ENCODE data around the gene MUC22. TPM values are rescaled to one million over a fixed set of nuclear protein-coding genes. Genes with fewer than 3 reads are reported as not detected.

MUC22 gene
- total RNA-seq, 3 donors from 2014 or later (not counting 1 experiment from before 2014, with no cell fraction given): not detected

DNA sequence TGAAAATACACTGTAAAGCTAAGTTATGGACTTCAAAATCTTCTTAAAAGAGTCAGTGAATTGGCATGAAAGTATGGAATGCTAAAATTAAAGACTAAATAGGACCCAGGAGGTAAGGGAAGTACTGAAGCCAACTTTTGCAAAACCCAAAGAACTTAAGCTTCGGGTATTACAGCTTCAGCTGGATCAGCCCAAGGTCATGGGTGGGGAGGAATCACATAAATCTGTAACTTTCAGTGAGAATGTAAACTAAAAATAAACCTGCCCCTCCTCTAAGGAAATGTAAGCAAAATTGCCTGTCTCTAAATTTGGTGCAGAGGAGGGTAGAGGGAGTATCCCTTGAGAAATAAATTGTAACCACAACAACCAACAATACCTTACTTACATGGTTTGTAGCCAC lies 31.1 kb upstream of the MUC22 start:
- Histone ChIP-seq H3K36me3 (ENCODE audit: control insufficient read depth, insufficient read depth, low read length) (no peaks in the 10 kb centered on the region), H3K4me1 (ENCODE audit: control insufficient read depth, insufficient read depth, low read length) (no peaks in the 10 kb centered on the region), H3K4me3 (ENCODE audit: low read length) (no peak overlapping the region), H3K27ac (ENCODE audit: low read length) (no peak overlapping the region), H3K27me3 (ENCODE audit: control insufficient read depth, insufficient read depth, low read length) (no peaks in the 10 kb centered on the region), H3K9me3 (ENCODE audit: control insufficient read depth, insufficient read depth, low read length) (no peaks in the 10 kb centered on the region)
- no peaks in the 10 kb centered on the region for H3K4me1 Mint-ChIP-seq
- peaks cover 27 to 61% of the 10 kb centered on the region in 2 donors for H3K27me3 Mint-ChIP-seq (ENCODE audit: low read depth in 2 of 2)
- DNase-seq (no peak), ATAC-seq (no peak)
- H3K9me3 Mint-ChIP-seq: no peaks in the 10 kb centered on the region
- TF ChIP-seq, protein P1, sequence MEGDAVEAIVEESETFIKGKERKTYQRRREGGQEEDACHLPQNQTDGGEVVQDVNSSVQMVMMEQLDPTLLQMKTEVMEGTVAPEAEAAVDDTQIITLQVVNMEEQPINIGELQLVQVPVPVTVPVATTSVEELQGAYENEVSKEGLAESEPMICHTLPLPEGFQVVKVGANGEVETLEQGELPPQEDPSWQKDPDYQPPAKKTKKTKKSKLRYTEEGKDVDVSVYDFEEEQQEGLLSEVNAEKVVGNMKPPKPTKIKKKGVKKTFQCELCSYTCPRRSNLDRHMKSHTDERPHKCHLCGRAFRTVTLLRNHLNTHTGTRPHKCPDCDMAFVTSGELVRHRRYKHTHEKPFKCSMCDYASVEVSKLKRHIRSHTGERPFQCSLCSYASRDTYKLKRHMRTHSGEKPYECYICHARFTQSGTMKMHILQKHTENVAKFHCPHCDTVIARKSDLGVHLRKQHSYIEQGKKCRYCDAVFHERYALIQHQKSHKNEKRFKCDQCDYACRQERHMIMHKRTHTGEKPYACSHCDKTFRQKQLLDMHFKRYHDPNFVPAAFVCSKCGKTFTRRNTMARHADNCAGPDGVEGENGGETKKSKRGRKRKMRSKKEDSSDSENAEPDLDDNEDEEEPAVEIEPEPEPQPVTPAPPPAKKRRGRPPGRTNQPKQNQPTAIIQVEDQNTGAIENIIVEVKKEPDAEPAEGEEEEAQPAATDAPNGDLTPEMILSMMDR (IDR thresholded peaks at IDR 0.05): no peak
- no peak overlapping the region for H3K27ac Mint-ChIP-seq
- no peaks in the 10 kb centered on the region for H3K36me3 Mint-ChIP-seq
- 86% methylated on average over 1 of the region's 1 CpG for WGBS (ENCODE audit: insufficient coverage)
- no peak overlapping the region for H3K4me3 Mint-ChIP-seq
- intact Hi-C loops (cut with micrococcal nuclease): no loop called here

DNA sequence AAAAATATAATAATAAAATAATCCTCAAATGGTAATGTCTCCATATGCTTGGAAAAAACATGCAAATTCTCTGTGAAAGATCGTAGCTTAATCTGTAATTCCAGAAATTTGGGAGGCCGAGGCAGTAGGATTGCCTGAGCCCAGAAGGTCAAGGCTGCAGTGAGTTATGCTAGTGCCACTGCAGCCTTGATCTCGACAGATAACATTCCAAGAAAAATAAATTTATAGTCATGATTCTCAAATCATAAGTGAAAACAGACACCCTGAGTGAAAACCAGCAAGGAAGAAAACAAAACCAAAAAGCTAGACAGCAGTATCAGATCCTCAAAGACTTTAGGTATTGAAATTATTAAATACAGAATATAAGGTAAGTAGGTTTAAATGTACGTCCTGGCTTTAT lies 30.6 kb upstream of the MUC22 start:
- H3K27ac ChIP-seq (ENCODE audit: low read length): no peak overlapping the region
- no peak for ATAC-seq
- WGBS (ENCODE audit: insufficient coverage): 80% methylated on average over 4 of the region's 4 CpGs
- Mint-ChIP-seq H3K27ac (no peak overlapping the region), H3K36me3 (no peaks in the 10 kb centered on the region), H3K4me3 (no peak overlapping the region), H3K9me3 (no peaks in the 10 kb centered on the region), H3K27me3 (ENCODE audit: low read depth in 2 of 2) (peaks cover 27 to 57% of the 10 kb centered on the region in 2 donors), H3K4me1 (no peaks in the 10 kb centered on the region)
- no peaks in the 10 kb centered on the region for H3K36me3 ChIP-seq (ENCODE audit: control insufficient read depth, insufficient read depth, low read length)
- intact Hi-C loops (cut with micrococcal nuclease): no loop called here
- H3K4me1 ChIP-seq (ENCODE audit: control insufficient read depth, insufficient read depth, low read length): no peaks in the 10 kb centered on the region
- DNase-seq: no peak
- H3K27me3 ChIP-seq (ENCODE audit: control insufficient read depth, insufficient read depth, low read length): no peaks in the 10 kb centered on the region
- no peak overlapping the region for H3K4me3 ChIP-seq (ENCODE audit: low read length)
- TF ChIP-seq, protein P1 (IDR thresholded peaks at IDR 0.05): no peak
- no peaks in the 10 kb centered on the region for H3K9me3 ChIP-seq (ENCODE audit: control insufficient read depth, insufficient read depth, low read length)

DNA sequence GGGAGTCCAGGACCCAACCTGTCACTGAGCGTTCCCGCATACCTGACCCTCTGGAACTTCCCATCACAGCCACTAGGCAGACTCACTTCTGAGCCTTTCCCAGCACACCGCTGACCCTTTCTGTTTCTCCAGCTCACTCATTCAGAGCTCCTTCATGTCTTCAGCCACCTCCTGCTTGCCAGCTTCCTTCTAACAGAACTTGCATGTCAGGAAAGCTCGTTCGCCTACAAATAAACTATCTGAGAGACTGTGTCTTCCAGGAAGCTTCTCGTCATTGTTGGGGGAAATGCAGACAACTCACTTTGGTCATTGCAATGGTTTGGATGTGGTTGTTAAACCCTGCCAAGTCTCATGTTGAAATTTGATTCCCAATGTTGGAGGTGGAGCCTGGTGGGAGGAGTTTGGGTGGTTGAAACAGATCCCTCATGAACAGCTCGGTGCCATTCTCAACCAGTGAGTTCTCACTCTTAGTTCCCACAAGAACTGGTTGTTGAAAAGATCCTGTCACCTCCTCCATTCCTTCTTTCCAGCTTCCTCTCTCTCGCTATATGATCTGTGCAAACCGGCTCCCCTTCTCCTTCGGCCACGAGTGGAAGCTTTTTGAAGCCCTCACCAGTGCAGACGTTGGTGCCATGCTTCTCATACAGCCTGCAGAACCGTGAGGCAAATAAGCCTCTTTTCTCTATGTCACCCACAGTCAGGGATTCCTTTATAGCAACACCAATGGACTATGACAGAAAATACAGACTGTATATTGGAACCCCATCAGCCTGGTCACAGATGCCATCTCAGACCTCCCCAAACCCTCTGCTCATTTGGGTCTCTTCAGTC lies 28.1 kb upstream of the MUC22 start:
- Histone ChIP-seq H3K4me1 (ENCODE audit: control insufficient read depth, insufficient read depth, low read length) (no peaks in the 10 kb centered on the region), H3K27ac (ENCODE audit: low read length) (no peak overlapping the region), H3K27me3 (ENCODE audit: control insufficient read depth, insufficient read depth, low read length) (no peaks in the 10 kb centered on the region), H3K4me3 (ENCODE audit: low read length) (no peak overlapping the region), H3K9me3 (ENCODE audit: control insufficient read depth, insufficient read depth, low read length) (no peaks in the 10 kb centered on the region), H3K36me3 (ENCODE audit: control insufficient read depth, insufficient read depth, low read length) (no peaks in the 10 kb centered on the region)
- DNase-seq (no peak), ATAC-seq (no peak)
- TF ChIP-seq, protein P1 (IDR thresholded peaks at IDR 0.05): no peak
- Mint-ChIP-seq H3K27ac (no peak overlapping the region), H3K27me3 (ENCODE audit: low read depth in 2 of 2) (peaks cover 30 to 60% of the 10 kb centered on the region in 2 donors), H3K4me3 (no peak overlapping the region), H3K36me3 (no peaks in the 10 kb centered on the region), H3K9me3 (no peaks in the 10 kb centered on the region), H3K4me1 (no peaks in the 10 kb centered on the region)
- intact Hi-C loops (cut with micrococcal nuclease): no loop called here
- 34% methylated on average over 13 of the region's 13 CpGs for WGBS (ENCODE audit: insufficient coverage)

DNA sequence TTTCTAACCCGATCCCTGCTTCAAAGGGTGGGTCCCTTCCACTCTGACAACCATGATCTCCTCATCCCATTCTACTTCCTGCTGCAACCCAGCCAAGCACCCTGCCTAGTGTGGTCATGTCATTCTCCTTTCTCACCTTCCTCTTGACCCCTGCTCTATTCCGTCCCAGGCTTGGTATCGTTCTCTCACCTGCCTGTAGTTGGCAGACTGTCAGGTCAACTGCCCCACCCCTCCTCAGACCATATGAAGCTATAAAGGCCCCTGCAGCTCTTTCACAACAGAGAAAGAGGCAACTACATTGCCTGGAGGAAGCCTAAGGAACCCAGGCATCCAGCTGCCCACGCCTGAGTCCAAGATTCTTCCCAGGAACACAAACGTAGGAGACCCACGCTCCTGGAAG lies 26.8 kb upstream of the MUC22 start, which contains the start of gene MUC21:
Gene MUC21 (plus strand): TSS at position 280 of the 400 bp plus-strand sequence. CDS start 241 bp downstream, outside the sequence.
- no peak within 1 kb of the TSS for H3K27ac Mint-ChIP-seq

More for the DNA sequence above, 26.8 kb upstream of the MUC22 start, which contains the start of gene MUC21:
- intact Hi-C loops (cut with micrococcal nuclease): no loop called here
- no peak within 1 kb of the TSS for H3K4me3 Mint-ChIP-seq
- no peaks in the 10 kb centered on the region for H3K36me3 ChIP-seq (ENCODE audit: control insufficient read depth, insufficient read depth, low read length)
- no peak within 1 kb of the TSS for H3K4me3 ChIP-seq (ENCODE audit: low read length)
- H3K9me3 Mint-ChIP-seq: no peaks in the 10 kb centered on the region
- no peaks in the 10 kb centered on the region for H3K4me1 Mint-ChIP-seq
- ATAC-seq (no peak), DNase-seq (no peak)
- no peaks in the 10 kb centered on the region for H3K36me3 Mint-ChIP-seq
- TF ChIP-seq, protein P1 (IDR thresholded peaks at IDR 0.05): no peak
- no peaks in the 10 kb centered on the region for H3K9me3 ChIP-seq (ENCODE audit: control insufficient read depth, insufficient read depth, low read length)
- H3K27me3 ChIP-seq (ENCODE audit: control insufficient read depth, insufficient read depth, low read length): no peaks in the 10 kb centered on the region
- H3K4me1 ChIP-seq (ENCODE audit: control insufficient read depth, insufficient read depth, low read length): no peaks in the 10 kb centered on the region
- WGBS (ENCODE audit: insufficient coverage): 88% methylated on average over 6 of the region's 6 CpGs
- peaks cover 25 to 47% of the 10 kb centered on the region in 2 donors for H3K27me3 Mint-ChIP-seq (ENCODE audit: low read depth in 2 of 2)
- no peak within 1 kb of the TSS for H3K27ac ChIP-seq (ENCODE audit: low read length)

Measured in natural killer cell (primary cell).